ENCODE results near the gene ZBED6. TPM values are rescaled to one million over a fixed set of nuclear protein-coding genes. Genes with fewer than 3 reads are reported as not detected.

ZBED6 gene
- total RNA-seq, 2 donors from 2014 or later: 32.0 to 32.6 TPM

DNA sequence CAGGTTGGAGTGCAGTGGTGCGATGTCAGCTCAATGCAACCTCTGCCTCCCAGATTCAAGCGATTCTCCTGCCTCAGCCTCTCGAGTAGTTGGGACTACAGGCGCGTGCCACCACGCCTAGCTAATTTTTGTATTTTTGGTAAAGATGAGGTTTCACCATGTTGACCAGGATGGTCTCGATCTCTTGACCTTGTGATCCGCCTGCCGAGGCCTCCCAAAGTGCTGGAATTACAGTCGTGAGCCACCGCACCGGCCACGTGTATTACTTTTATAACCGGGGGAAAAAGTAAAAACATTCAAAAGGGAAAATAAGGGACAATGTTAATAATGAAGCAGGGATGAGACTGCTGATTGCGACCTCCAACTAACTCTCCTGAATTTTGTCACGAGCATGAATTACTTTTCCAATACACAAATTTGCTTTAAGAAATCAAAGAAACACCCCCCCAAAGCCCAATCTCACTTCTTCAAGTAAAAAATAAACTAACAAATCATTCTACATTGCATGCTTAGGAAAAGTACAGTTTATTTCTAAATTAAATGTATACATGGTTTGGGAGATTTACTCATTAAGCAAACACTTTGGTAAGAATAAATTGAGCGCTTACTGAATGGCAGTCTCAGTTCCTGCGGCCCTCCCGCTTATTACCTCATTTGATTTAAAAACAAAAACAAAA, 521 bp upstream of the ZBED6 start:
- H3K4me3 Mint-ChIP-seq: peak overlapping the region; percentile 100
- no peak for ATAC-seq
- peak overlapping the region; percentile 98 for H3K27ac Mint-ChIP-seq
- no peaks in the 10 kb centered on the region for H3K9me3 ChIP-seq (ENCODE audit: control insufficient read depth, low read length, poor library complexity, severe bottlenecking)
- H3K4me1 Mint-ChIP-seq: peaks cover 35% of the 10 kb centered on the region
- no peaks in the 10 kb centered on the region for H3K27me3 Mint-ChIP-seq
- H3K36me3 Mint-ChIP-seq (ENCODE audit: low read depth): peaks cover 7% of the 10 kb centered on the region
- no peak for DNase-seq

DNA sequence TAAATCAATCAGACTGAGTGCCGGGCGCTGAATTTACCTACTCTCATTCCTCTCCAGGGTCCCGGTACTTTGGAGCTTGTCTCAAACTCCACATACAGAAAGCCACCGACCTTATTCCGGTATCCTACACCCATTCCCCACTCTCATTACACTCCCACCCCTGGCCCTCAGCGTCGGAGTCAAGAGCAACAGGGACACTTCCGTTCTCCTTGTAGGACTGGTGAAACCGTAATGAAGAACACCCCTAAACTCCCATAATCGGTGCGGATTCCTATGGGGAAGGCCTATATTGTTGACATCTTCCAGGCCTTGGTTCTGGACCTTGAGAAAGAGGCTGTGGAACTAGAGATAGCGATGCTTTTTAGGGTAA, 798 bp downstream of the ZBED6 start:
- no peaks in the 10 kb centered on the region for H3K27me3 Mint-ChIP-seq
- H3K27ac Mint-ChIP-seq: peak overlapping the region; percentile 98
- peak in 1 of 3 donors; percentile 11 for DNase-seq
- ATAC-seq: no peak
- peak overlapping the region; percentile 100 for H3K4me3 Mint-ChIP-seq
- peaks cover 40% of the 10 kb centered on the region for H3K4me1 Mint-ChIP-seq
- peaks cover 7% of the 10 kb centered on the region for H3K36me3 Mint-ChIP-seq (ENCODE audit: low read depth)
- H3K9me3 ChIP-seq (ENCODE audit: control insufficient read depth, low read length, poor library complexity, severe bottlenecking): no peaks in the 10 kb centered on the region

DNA sequence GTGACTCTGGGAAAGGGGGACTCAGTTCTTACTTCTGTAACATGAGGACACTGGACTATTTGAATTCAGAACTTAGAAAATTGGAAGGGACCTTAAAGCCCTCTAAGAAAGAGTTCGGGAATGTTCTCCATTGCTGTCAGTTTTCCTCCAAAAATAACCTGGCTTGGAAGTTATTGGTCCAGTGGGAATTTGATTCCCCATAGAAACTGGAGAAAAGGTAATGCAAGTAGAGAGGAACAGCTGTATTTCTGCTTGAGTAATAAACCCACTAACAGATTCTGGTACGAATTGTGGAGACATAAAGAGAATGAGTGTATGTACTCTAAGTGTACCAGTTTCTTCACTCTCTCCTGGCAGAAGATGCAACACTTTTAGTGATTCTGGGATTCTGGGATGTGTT, 1.8 kb downstream of the ZBED6 start:
- H3K4me1 Mint-ChIP-seq: peaks cover 41% of the 10 kb centered on the region
- peak overlapping the region; percentile 19 for H3K4me3 Mint-ChIP-seq
- no peaks in the 10 kb centered on the region for H3K9me3 ChIP-seq (ENCODE audit: control insufficient read depth, low read length, poor library complexity, severe bottlenecking)
- peaks cover 7% of the 10 kb centered on the region for H3K36me3 Mint-ChIP-seq (ENCODE audit: low read depth)
- H3K27ac Mint-ChIP-seq: peak overlapping the region; percentile 98
- H3K27me3 Mint-ChIP-seq: no peaks in the 10 kb centered on the region
- DNase-seq (no peak), ATAC-seq (no peak)

DNA sequence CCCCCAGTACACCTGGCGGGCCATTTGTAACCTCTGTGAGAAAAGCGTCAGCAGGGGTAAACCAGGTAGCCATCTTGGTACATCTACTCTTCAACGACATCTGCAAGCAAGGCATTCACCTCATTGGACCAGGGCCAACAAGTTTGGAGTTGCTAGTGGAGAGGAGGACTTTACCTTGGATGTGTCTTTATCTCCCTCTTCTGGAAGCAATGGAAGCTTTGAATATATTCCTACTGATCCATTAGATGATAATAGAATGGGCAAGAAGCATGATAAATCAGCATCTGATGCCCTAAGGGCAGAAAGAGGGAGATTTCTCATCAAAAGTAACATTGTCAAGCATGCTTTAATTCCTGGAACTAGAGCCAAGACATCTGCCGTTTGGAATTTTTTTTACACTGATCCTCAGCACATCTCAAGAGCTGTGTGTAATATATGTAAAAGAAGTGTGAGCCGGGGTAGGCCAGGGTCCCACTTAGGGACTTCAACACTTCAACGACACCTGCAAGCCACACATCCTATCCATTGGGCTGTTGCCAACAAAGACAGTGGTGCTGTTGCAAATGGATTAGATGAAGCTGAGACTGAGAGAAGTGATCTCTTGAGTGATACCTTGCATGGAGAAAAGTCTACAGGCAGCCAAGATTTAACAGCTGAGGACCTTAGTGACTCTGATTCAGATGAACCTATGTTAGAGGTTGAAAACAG, 2.7 kb downstream of the ZBED6 start:
- Mint-ChIP-seq H3K27ac (no peak overlapping the region), H3K27me3 (no peaks in the 10 kb centered on the region), H3K4me1 (peaks cover 43% of the 10 kb centered on the region), H3K36me3 (ENCODE audit: low read depth) (peaks cover 7% of the 10 kb centered on the region), H3K4me3 (peak overlapping the region; percentile 10)
- H3K9me3 ChIP-seq (ENCODE audit: control insufficient read depth, low read length, poor library complexity, severe bottlenecking): no peaks in the 10 kb centered on the region
- ATAC-seq (no peak), DNase-seq (no peak)

DNA sequence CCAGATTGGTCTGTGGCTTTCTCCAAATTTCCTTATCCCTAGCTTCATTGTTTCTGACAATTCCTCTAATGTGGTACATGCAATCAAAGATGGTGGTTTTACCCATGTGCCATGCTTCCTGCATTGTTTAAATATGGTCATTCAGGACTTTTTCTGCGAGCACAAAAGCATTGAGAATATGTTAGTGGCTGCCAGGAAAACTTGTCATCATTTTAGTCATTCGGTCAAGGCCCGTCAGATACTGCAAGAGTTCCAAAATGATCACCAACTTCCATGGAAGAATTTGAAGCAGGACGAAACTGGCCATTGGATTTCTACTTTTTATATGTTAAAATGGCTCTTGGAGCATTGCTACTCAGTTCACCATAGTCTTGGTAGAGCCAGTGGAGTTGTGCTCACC, 3.7 kb downstream of the ZBED6 start:
- ATAC-seq: no peak
- DNase-seq: no peak
- Mint-ChIP-seq H3K4me1 (peaks cover 46% of the 10 kb centered on the region), H3K4me3 (no peak overlapping the region), H3K36me3 (ENCODE audit: low read depth) (peaks cover 7% of the 10 kb centered on the region), H3K27ac (no peak overlapping the region), H3K27me3 (no peaks in the 10 kb centered on the region)
- H3K9me3 ChIP-seq (ENCODE audit: control insufficient read depth, low read length, poor library complexity, severe bottlenecking): no peaks in the 10 kb centered on the region

DNA sequence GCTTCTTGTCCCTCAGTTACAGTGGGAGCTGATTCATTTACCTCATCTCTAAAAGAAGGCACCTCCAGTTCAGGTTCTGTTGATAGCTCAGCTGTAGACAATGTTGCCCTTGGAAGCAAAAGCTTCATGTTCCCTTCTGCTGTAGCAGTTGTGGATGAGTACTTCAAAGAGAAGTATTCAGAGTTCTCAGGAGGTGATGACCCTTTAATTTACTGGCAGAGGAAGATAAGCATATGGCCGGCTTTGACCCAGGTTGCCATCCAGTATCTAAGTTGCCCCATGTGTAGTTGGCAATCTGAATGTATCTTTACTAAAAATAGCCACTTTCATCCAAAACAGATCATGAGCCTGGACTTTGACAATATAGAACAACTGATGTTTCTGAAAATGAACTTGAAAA, 4.5 kb downstream of the ZBED6 start:
- no peak overlapping the region for H3K4me3 Mint-ChIP-seq
- DNase-seq (no peak), ATAC-seq (no peak)
- no peaks in the 10 kb centered on the region for H3K27me3 Mint-ChIP-seq
- peaks cover 7% of the 10 kb centered on the region for H3K36me3 Mint-ChIP-seq (ENCODE audit: low read depth)
- no peaks in the 10 kb centered on the region for H3K9me3 ChIP-seq (ENCODE audit: control insufficient read depth, low read length, poor library complexity, severe bottlenecking)
- peaks cover 47% of the 10 kb centered on the region for H3K4me1 Mint-ChIP-seq
- no peak overlapping the region for H3K27ac Mint-ChIP-seq

DNA sequence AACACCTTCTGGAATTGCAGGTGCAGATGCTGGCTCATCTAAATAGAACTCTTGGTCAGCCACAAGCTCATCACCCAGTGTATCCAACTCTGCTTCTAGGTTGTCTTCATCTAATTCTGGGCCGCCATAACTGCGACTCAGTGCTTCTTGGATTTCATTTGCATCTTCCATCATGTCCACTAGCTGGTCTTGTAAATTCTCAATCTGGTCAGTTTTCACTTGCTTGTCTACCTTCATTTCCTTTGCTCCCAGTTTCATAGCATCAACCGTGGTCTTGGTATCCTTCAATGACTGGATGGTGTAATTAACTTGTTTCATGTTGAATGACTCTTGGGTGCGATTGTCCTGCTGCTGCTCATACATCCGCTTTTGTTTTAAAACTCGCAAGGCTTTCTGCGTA, 10.3 kb downstream of the ZBED6 start:
- Mint-ChIP-seq H3K4me3 (no peak overlapping the region), H3K36me3 (ENCODE audit: low read depth) (peaks cover 4% of the 10 kb centered on the region), H3K27ac (no peak overlapping the region), H3K4me1 (peaks cover 20% of the 10 kb centered on the region), H3K27me3 (no peaks in the 10 kb centered on the region)
- DNase-seq (no peak), ATAC-seq (no peak)
- H3K9me3 ChIP-seq (ENCODE audit: control insufficient read depth, low read length, poor library complexity, severe bottlenecking): no peaks in the 10 kb centered on the region

DNA sequence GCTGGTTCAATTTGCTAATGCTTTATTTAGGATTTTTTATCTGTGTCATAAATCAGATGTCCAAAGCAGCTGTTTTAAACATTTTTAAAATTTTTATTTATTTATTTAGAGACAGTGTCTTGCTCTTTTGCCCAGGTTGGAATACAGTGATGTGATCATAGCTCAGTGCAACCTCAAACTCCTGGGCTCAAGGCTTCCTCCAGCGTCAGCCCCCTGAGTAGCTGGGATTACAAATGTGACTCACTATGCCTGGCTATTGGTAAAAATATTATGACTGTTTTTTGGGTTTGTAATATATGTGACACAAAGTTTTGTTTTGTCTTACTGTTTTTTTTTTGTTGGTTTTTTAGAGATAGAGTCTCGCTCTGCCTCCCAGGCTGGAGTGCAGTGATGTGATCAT, 11.8 kb downstream of the ZBED6 start:
- H3K9me3 ChIP-seq (ENCODE audit: control insufficient read depth, low read length, poor library complexity, severe bottlenecking): no peaks in the 10 kb centered on the region
- peaks cover 21% of the 10 kb centered on the region for H3K4me1 Mint-ChIP-seq
- ATAC-seq: no peak
- DNase-seq: no peak
- H3K27me3 Mint-ChIP-seq: no peaks in the 10 kb centered on the region
- no peak overlapping the region for H3K27ac Mint-ChIP-seq
- peaks cover 4% of the 10 kb centered on the region for H3K36me3 Mint-ChIP-seq (ENCODE audit: low read depth)
- no peak overlapping the region for H3K4me3 Mint-ChIP-seq

DNA sequence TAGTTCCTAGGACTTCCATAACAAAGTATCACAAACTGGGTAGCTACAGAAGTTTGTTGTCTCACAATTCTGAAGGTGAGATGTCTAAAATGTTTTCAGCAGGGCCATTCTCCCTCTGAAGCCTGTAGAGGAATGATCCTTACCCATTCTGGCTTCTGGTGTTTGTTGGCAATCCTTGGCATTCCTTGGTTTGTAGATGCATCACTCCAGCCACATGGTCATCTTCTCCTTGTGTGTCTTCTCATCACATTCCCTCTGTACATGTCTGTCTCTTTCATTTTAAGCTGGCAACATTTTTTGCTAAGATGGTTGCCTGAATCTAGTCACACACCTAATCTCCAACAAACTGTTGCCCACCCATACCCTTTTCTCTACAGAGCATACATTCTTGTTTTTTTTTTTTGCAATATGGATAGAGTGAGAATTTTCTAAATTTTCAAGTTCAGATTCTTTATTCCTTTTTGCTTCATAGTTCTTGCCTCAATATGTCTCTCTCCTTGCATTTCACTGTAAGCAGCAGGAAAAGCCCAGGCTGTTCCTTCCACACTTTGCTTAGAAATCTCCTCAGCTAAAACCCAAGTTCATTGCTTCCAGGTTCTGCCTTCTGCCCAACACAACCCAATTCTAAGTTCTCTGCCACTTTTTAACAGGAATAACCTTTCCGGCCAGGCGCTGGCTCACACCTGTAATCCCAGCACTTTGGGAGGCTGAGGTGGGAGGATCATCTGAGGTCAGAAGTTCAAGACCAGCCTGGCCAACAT, 18.3 kb downstream of the ZBED6 start:
- Mint-ChIP-seq H3K4me1 (peaks cover 13% of the 10 kb centered on the region), H3K27me3 (no peaks in the 10 kb centered on the region), H3K27ac (no peak overlapping the region), H3K4me3 (no peak overlapping the region), H3K36me3 (ENCODE audit: low read depth) (peaks cover 2% of the 10 kb centered on the region)
- DNase-seq: no peak
- H3K9me3 ChIP-seq (ENCODE audit: control insufficient read depth, low read length, poor library complexity, severe bottlenecking): no peaks in the 10 kb centered on the region
- no peak for ATAC-seq

DNA sequence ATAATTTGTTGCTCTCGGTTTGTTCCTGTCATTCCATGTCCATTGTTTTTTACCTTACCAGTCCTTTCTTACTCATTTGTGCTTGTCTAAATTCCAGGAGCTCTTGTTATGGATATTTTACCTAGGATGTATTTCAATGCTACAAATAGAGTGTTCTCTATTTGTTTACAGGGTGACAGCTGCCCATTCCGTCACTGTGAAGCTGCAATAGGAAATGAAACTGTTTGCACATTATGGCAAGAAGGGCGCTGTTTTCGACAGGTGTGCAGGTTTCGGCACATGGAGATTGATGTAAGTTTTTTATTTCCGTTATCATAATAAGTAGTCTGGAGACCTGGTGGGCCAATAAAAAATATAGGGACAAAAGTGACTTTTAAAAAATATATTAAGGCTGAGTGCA, 23.0 kb downstream of the ZBED6 start:
- no peaks in the 10 kb centered on the region for H3K9me3 ChIP-seq (ENCODE audit: control insufficient read depth, low read length, poor library complexity, severe bottlenecking)
- Mint-ChIP-seq H3K36me3 (ENCODE audit: low read depth) (peaks cover 14% of the 10 kb centered on the region), H3K4me1 (peaks cover 24% of the 10 kb centered on the region), H3K27ac (no peak overlapping the region), H3K27me3 (no peaks in the 10 kb centered on the region), H3K4me3 (no peak overlapping the region)
- ATAC-seq (no peak), DNase-seq (no peak)

DNA sequence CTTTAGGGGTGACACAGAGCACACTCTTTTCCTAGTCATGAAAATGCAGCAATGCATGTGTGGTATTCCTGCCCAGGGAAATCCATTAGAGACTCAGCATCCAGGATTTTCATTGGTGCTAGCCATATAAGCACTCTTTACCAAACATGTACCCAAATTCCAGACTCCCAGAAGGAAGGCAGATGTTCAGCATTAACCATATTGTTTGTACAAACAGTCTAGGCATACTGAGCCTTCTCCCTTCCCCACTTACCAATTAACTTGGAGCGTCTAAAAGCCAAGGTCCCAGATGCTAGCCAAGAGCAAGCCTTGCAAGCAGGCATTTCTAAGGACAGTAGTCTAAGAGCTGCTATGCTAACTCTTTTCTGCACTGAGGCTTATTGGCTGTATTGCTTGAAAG, 27.9 kb downstream of the ZBED6 start:
- Mint-ChIP-seq H3K27ac (no peak overlapping the region), H3K27me3 (no peaks in the 10 kb centered on the region), H3K4me1 (peaks cover 28% of the 10 kb centered on the region), H3K4me3 (no peak overlapping the region), H3K36me3 (ENCODE audit: low read depth) (peaks cover 15% of the 10 kb centered on the region)
- ATAC-seq (no peak), DNase-seq (no peak)
- H3K9me3 ChIP-seq (ENCODE audit: control insufficient read depth, low read length, poor library complexity, severe bottlenecking): no peaks in the 10 kb centered on the region

DNA sequence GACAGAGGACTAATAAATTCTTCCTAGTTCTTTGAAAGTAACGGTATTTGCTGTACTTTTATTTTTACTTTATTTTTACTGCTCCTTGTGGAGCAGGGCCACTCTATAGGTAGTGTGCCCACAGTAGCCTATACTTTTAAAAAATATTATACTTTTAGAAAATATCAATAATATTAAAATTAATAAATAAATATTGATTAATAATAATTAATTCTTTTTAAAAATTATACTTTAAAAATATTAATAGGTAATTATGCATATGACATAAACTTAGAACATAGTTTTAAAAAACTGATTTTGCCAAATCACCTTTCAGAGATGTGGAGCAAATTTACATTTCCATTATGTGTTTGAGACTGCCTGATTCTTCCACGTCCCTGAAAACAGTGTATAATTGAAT, 30.8 kb downstream of the ZBED6 start:
- H3K27me3 Mint-ChIP-seq: no peaks in the 10 kb centered on the region
- no peak for DNase-seq
- peaks cover 22% of the 10 kb centered on the region for H3K4me1 Mint-ChIP-seq
- H3K27ac Mint-ChIP-seq: no peak overlapping the region
- H3K9me3 ChIP-seq (ENCODE audit: control insufficient read depth, low read length, poor library complexity, severe bottlenecking): no peaks in the 10 kb centered on the region
- no peak overlapping the region for H3K4me3 Mint-ChIP-seq
- no peak for ATAC-seq
- H3K36me3 Mint-ChIP-seq (ENCODE audit: low read depth): peaks cover 14% of the 10 kb centered on the region

DNA sequence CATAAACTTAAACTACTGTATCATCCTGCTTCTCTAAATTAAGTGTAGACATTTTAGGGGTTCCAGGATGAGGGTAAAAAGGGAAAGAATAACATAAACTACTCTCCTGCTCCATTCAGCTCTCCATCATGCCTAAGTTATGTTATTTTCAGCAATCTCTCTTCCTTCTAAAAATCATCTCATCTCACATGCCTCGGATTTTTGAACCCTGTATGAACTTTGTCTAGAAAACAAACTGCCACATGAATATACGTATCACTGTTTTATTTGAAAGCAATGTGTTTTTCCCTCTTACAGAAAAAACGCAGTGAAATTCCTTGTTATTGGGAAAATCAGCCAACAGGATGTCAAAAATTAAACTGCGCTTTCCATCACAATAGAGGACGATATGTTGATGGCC, 32.6 kb downstream of the ZBED6 start:
- no peak for ATAC-seq
- DNase-seq: no peak
- Mint-ChIP-seq H3K4me3 (no peak overlapping the region), H3K36me3 (ENCODE audit: low read depth) (peaks cover 7% of the 10 kb centered on the region), H3K27me3 (no peaks in the 10 kb centered on the region), H3K4me1 (peaks cover 13% of the 10 kb centered on the region), H3K27ac (no peak overlapping the region)
- no peaks in the 10 kb centered on the region for H3K9me3 ChIP-seq (ENCODE audit: control insufficient read depth, low read length, poor library complexity, severe bottlenecking)
